OCI-LY7 (cell line): ENCODE measurements around the gene SPNS2. TPM values are rescaled to one million over a fixed set of nuclear protein-coding genes. Genes with fewer than 3 reads are reported as not detected.

Experiments used
- BruUV-seq: library from RNA; stranded (reverse); fragments of 400-500 nt; replicated peaks from 2 replicates; lab custom pipeline; 2021; lab: Mats Ljungman, UMichigan
- CTCF ChIA-PET: fragments of 300-600 bp; sonication (Branson Sonifier 250); formaldehyde crosslinking; loops from one replicate; lab custom pipeline; 2022; ENCODE audit warnings: antibody characterized with exemption; ENCODE audit not compliant: unreplicated experiment; lab: Charles Lee
- POLR2A ChIA-PET: fragments of 300-600 bp; sonication (Branson Sonifier 250); formaldehyde crosslinking; loops from one replicate; lab custom pipeline; 2022; ENCODE audit warnings: antibody characterized with exemption; lab: Charles Lee
- DNase-seq: peaks from one replicate; pipeline ENCODE4 v3.0.0-alpha.2; 2015; ENCODE audit warnings: low spot score
- H2AFZ ChIP-seq: fragments of 200-600 bp; sonication (generic), shearing (Covaris generic); 2 replicates; pipeline ENCODE4 v1.6.1; 2014; ENCODE audit warnings: mild to moderate bottlenecking, antibody characterized with exemption, low read length, moderate library complexity
- H3K27ac ChIP-seq: fragments of 200-600 bp; sonication (generic); 2 replicates; pipeline ENCODE4 v1.5.1; 2014; ENCODE audit warnings: mixed run types, low read depth, mild to moderate bottlenecking, moderate library complexity, low read length, inconsistent platforms; ENCODE audit not compliant: poor library complexity, severe bottlenecking
- H3K36me3 ChIP-seq: fragments of 200-600 bp; sonication (generic); 2 replicates; pipeline ENCODE4 v1.6.1; 2014; ENCODE audit warnings: mild to moderate bottlenecking, antibody characterized with exemption, low read length, moderate library complexity, mixed read lengths; ENCODE audit not compliant: insufficient read depth
- H3K4me1 ChIP-seq: fragments of 200-600 bp; sonication (generic); 2 replicates; pipeline ENCODE4 v1.5.1; 2014; ENCODE audit warnings: mild to moderate bottlenecking, low read length; ENCODE audit not compliant: insufficient read depth, poor library complexity, severe bottlenecking
- H3K4me2 ChIP-seq: fragments of 200-600 bp; sonication (generic); 2 replicates; pipeline ENCODE4 v1.6.1; 2014; ENCODE audit warnings: mild to moderate bottlenecking, low read length
- H3K4me3 ChIP-seq: fragments of 200-600 bp; sonication (generic); 2 replicates; pipeline ENCODE4 v1.5.1; 2014; ENCODE audit warnings: mild to moderate bottlenecking, low read depth, low read length; ENCODE audit not compliant: poor library complexity, severe bottlenecking
- H3K79me2 ChIP-seq: fragments of 200-600 bp; sonication (generic); 2 replicates; pipeline ENCODE4 v1.6.1; 2016; ENCODE audit warnings: low read depth, mild to moderate bottlenecking, low read length, moderate library complexity, mixed read lengths; ENCODE audit not compliant: insufficient read depth
- H3K9me2 ChIP-seq: fragments of 200-600 bp; sonication (generic); 2 replicates; pipeline ENCODE4 v1.6.1; 2016; ENCODE audit warnings: mild to moderate bottlenecking, low read length, mixed read lengths; ENCODE audit not compliant: insufficient read depth
- H3K9me3 ChIP-seq: fragments of 200-600 bp; sonication (generic); 2 replicates; pipeline ENCODE4 v1.6.1; 2014; ENCODE audit warnings: mild to moderate bottlenecking, mixed run types, low read length, mixed read lengths
- H4K20me1 ChIP-seq: fragments of 200-600 bp; sonication (generic); 2 replicates; pipeline ENCODE4 v1.6.1; 2014; ENCODE audit warnings: mild to moderate bottlenecking, antibody characterized with exemption, low read length, moderate library complexity, mixed read lengths; ENCODE audit not compliant: insufficient read depth
- CTCF ChIP-seq: fragments of 200-600 bp; sonication (generic); conservative IDR thresholded peaks from 2 replicates; pipeline ENCODE4 v1.5.1; 2014; ENCODE audit warnings: mild to moderate bottlenecking, antibody characterized with exemption, low read length, moderate library complexity, mixed read lengths
- EZH2phosphoT487 ChIP-seq: fragments of 200-600 bp; sonication (generic); IDR thresholded peaks from 2 replicates; pipeline ENCODE4 v1.6.1; 2018; ENCODE audit warnings: low read depth, borderline replicate concordance, mild to moderate bottlenecking, mixed run types, antibody characterized with exemption, low read length, moderate library complexity, mixed read lengths
- intact Hi-C: fragments of 100-400 bp; cut with micrococcal nuclease; formaldehyde crosslinking; loops from one replicate; pipeline ENCODE4 v1.10.0; 2022; ENCODE audit not compliant: unreplicated experiment
- total RNA-seq, 2 experiments: library from RNA; depleted of rRNA in 1 of 2; stranded (reverse); fragments of >200 nt in 1 of 2; shearing (Covaris generic) in 1 of 2; gene quantifications; 2 replicates each; pipeline ENCODE4 v1.2.3, GENCODE V29; 2014 to 2022

Gene SPNS2
- total RNA-seq, 2 experiments from 2014 or later = 1.6 to 5.4 TPM

DNA sequence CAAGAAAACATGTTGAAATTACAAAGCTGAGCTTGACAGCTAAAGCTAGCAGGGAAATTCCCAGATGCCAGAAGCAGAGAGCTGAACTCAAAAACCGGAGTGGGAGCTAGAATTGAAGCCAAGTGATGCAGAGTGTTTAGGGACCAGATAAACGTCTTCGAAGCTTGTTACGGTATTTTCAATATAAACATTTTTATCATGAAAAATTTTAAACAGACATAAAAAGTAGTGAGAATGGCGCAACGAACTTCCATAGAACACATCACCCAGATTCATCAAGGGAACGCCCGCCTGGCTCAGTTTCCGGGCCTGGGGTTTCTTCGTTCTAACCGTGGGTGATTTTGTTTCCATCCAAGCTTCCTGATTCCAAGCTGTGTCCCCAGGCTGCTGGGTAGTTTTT lies 18.1 kb downstream of the SPNS2 start:
- no peaks in the 10 kb centered on the region for H3K9me3 ChIP-seq
- no peak for TF ChIP-seq CTCF
- TF ChIP-seq EZH2phosphoT487 = no peak
- no peaks in the 10 kb centered on the region for H3K36me3 ChIP-seq
- DNase-seq = no peak
- no peak overlapping the region for H3K27ac ChIP-seq
- no peaks in the 10 kb centered on the region for H3K9me2 ChIP-seq
- intact Hi-C loops = no loop called here
- H3K79me2 ChIP-seq = no peaks in the 10 kb centered on the region
- POLR2A ChIA-PET = interaction anchor here (1.2 kb wide), 2 partner anchors 14 to 18 kb away, joined by 3 to 4 read pairs; partner anchors contain the start of gene SPNS2
- H2AFZ ChIP-seq = no peak overlapping the region
- peaks cover 32% of the 10 kb centered on the region for H3K4me1 ChIP-seq
- H3K4me3 ChIP-seq = no peak overlapping the region
- H4K20me1 ChIP-seq = no peaks in the 10 kb centered on the region
- CTCF ChIA-PET = no interaction called here
- no peak overlapping the region for H3K4me2 ChIP-seq
- no TSS peak for BruUV-seq

GRCh38 chr17:4518901-4519300 lies 20.2 kb downstream of the SPNS2 start:
- no peaks in the 10 kb centered on the region for H4K20me1 ChIP-seq
- H3K27ac ChIP-seq = no peak overlapping the region
- H3K4me3 ChIP-seq = no peak overlapping the region
- intact Hi-C loops = no loop called here
- POLR2A ChIA-PET = no interaction called here
- H3K9me3 ChIP-seq = no peaks in the 10 kb centered on the region
- no peaks in the 10 kb centered on the region for H3K36me3 ChIP-seq
- CTCF ChIA-PET = no interaction called here
- no peaks in the 10 kb centered on the region for H3K9me2 ChIP-seq
- no peak overlapping the region for H2AFZ ChIP-seq
- H3K4me2 ChIP-seq = peak overlapping the region; percentile 60
- no TSS peak for BruUV-seq
- DNase-seq = no peak
- peaks cover 53% of the 10 kb centered on the region for H3K4me1 ChIP-seq
- TF ChIP-seq EZH2phosphoT487 (no peak), CTCF (no peak)
- no peaks in the 10 kb centered on the region for H3K79me2 ChIP-seq

- H3K27ac ChIP-seq = no peak overlapping the region
- peak overlapping the region; percentile 60 for H3K4me2 ChIP-seq
- POLR2A ChIA-PET = interaction anchor here (0.5 to 0.6 kb wide), 2 partner anchors 51 to 496 kb away, joined by 3 read pairs; no protein-coding TSS in a partner anchor
- no peaks in the 10 kb centered on the region for H3K9me2 ChIP-seq
- no peaks in the 10 kb centered on the region for H4K20me1 ChIP-seq
- no peak overlapping the region for H2AFZ ChIP-seq
- intact Hi-C loops = no loop called here
- no peaks in the 10 kb centered on the region for H3K36me3 ChIP-seq
- no peak for TF ChIP-seq EZH2phosphoT487
- no peak for TF ChIP-seq CTCF
- BruUV-seq = no TSS peak
- peaks cover 58% of the 10 kb centered on the region for H3K4me1 ChIP-seq
- DNase-seq = no peak
- no peaks in the 10 kb centered on the region for H3K79me2 ChIP-seq
- no peak overlapping the region for H3K4me3 ChIP-seq
- H3K9me3 ChIP-seq = no peaks in the 10 kb centered on the region
- CTCF ChIA-PET = no interaction called here
Observed at GRCh38 chr17:4519361-4519788, 20.7 kb downstream of the SPNS2 start.
